RWPE2 (cell line): Measurements from ENCODE around the gene HK2.

Source experiments
- ATAC-seq: fragments of 200-7000 bp; cut with Tn5 transposase; 3 replicates; pipeline ENCODE4 v1.9.1; 2021; ENCODE audit warnings: low read depth
- DNase-seq: peaks from one replicate; pipeline ENCODE4 v3.0.0-alpha.2; 2020; ENCODE audit warnings: low spot score
- H3K27ac ChIP-seq: fragments of 450-650 bp; 2 replicates; pipeline ENCODE4 v1.5.1; 2017; ENCODE audit warnings: mild to moderate bottlenecking; ENCODE audit not compliant: poor library complexity, severe bottlenecking
- H3K27me3 ChIP-seq: fragments of 250-450 bp; sonication (Bioruptor Pico); 2 replicates; pipeline ENCODE4 v1.5.1; 2021; ENCODE audit warnings: mild to moderate bottlenecking, moderate library complexity; ENCODE audit not compliant: insufficient read depth, poor library complexity, severe bottlenecking
- H3K36me3 ChIP-seq: fragments of 250-450 bp; sonication (Bioruptor Pico); 2 replicates; pipeline ENCODE4 v1.5.1; 2020; ENCODE audit warnings: low read depth, mild to moderate bottlenecking, moderate library complexity
- H3K4me1 ChIP-seq: fragments of 250-450 bp; sonication (Bioruptor Pico); 2 replicates; pipeline ENCODE4 v1.5.1; 2021; ENCODE audit warnings: mild to moderate bottlenecking, moderate library complexity; ENCODE audit not compliant: insufficient read depth, poor library complexity, severe bottlenecking
- H3K4me3 ChIP-seq: fragments of 250-450 bp; sonication (Bioruptor Pico); 2 replicates; pipeline ENCODE4 v1.5.1; 2021; ENCODE audit warnings: mild to moderate bottlenecking, moderate library complexity; ENCODE audit not compliant: severe bottlenecking
- H3K9me3 ChIP-seq: fragments of 250-450 bp; sonication (Bioruptor Pico); 2 replicates; pipeline ENCODE4 v1.5.1; 2021; ENCODE audit warnings: mild to moderate bottlenecking, moderate library complexity; ENCODE audit not compliant: severe bottlenecking
- CTCF ChIP-seq: fragments of 450-650 bp; IDR thresholded peaks from one replicate; pipeline ENCODE4 v1.5.1; 2017; ENCODE audit warnings: mild to moderate bottlenecking, moderate library complexity; ENCODE audit not compliant: poor library complexity, severe bottlenecking

HK2 gene

GRCh38 chr2:74843899-74844298, 10.0 kb downstream of the HK2 start:
- H3K27ac ChIP-seq = peak overlapping the region; percentile 95
- ATAC-seq (no peak), DNase-seq (no peak)
- no peak overlapping the region for H3K4me3 ChIP-seq
- TF ChIP-seq CTCF = no peak
- H3K9me3 ChIP-seq = no peaks in the 10 kb centered on the region
- H3K36me3 ChIP-seq = peaks cover 3% of the 10 kb centered on the region; the same call in 1 of the 2 replicates
- H3K27me3 ChIP-seq = no peaks in the 10 kb centered on the region
- peaks cover 71% of the 10 kb centered on the region for H3K4me1 ChIP-seq

GRCh38 chr2:74844752-74845151, 10.8 kb downstream of the HK2 start:
- no peak for TF ChIP-seq CTCF
- Histone ChIP-seq H3K9me3 (no peaks in the 10 kb centered on the region), H3K4me1 (peaks cover 79% of the 10 kb centered on the region), H3K27ac (peak overlapping the region; percentile 95), H3K27me3 (no peaks in the 10 kb centered on the region), H3K36me3 (no peaks in the 10 kb centered on the region; the same call in 1 of the 2 replicates), H3K4me3 (no peak overlapping the region)
- DNase-seq = no peak
- ATAC-seq = no peak

GRCh38 chr2:74845217-74845751, 11.4 kb downstream of the HK2 start:
- no peaks in the 10 kb centered on the region for H3K27me3 ChIP-seq
- DNase-seq (peak; percentile 96), ATAC-seq (peak; percentile 91)
- H3K4me1 ChIP-seq = peaks cover 85% of the 10 kb centered on the region
- H3K36me3 ChIP-seq = no peaks in the 10 kb centered on the region; the same call in 1 of the 2 replicates
- no peak overlapping the region for H3K4me3 ChIP-seq
- no peak for TF ChIP-seq CTCF
- no peaks in the 10 kb centered on the region for H3K9me3 ChIP-seq
- H3K27ac ChIP-seq = peak overlapping the region; percentile 95

GRCh38 chr2:74845991-74846390, 12.1 kb downstream of the HK2 start:
- ATAC-seq (no peak), DNase-seq (no peak)
- peaks cover 92% of the 10 kb centered on the region for H3K4me1 ChIP-seq
- no peaks in the 10 kb centered on the region for H3K27me3 ChIP-seq
- no peaks in the 10 kb centered on the region; the same call in 1 of the 2 replicates for H3K36me3 ChIP-seq
- no peak overlapping the region for H3K4me3 ChIP-seq
- H3K27ac ChIP-seq = peak overlapping the region; percentile 95
- no peaks in the 10 kb centered on the region for H3K9me3 ChIP-seq
- no peak for TF ChIP-seq CTCF

GRCh38 chr2:74846481-74846880, 12.6 kb downstream of the HK2 start:
- ATAC-seq = no peak
- Histone ChIP-seq H3K4me1 (peaks cover 97% of the 10 kb centered on the region), H3K27ac (peak overlapping the region; percentile 95)

More at GRCh38 chr2:74846481-74846880, 12.6 kb downstream of the HK2 start:
- Histone ChIP-seq H3K9me3 (no peaks in the 10 kb centered on the region), H3K36me3 (peaks cover 2% of the 10 kb centered on the region; the same call in 1 of the 2 replicates), H3K4me3 (no peak overlapping the region), H3K27me3 (no peaks in the 10 kb centered on the region)
- TF ChIP-seq CTCF = no peak
- DNase-seq = no peak
